Lung microvascular endothelial cell (primary cell): ENCODE results near the gene TMPRSS9. TPM values are rescaled to one million over a fixed set of nuclear protein-coding genes. Genes with fewer than 3 reads are reported as not detected.
"Not testable (repeated sequence)": the region's sequence is repeated elsewhere in the genome, so short reads cannot be mapped to it uniquely, and the experiment has no call there.

Experiments used
- DNase-seq, 2 donors: peaks; one replicate each; pipeline versions ENCODE4 v3.0.0 to v3.0.0-alpha.2; 2010; ENCODE audit warnings: low read depth in 2 of 2
- total RNA-seq: library from RNA; depleted of rRNA; stranded (reverse); fragments of >200 nt; gene quantifications from 2 replicates; pipeline ENCODE4 v1.2.1, GENCODE V29; 2014

TMPRSS9 gene
- total RNA-seq, 1 donor from 2014 or later = 0.20 TPM

DNA sequence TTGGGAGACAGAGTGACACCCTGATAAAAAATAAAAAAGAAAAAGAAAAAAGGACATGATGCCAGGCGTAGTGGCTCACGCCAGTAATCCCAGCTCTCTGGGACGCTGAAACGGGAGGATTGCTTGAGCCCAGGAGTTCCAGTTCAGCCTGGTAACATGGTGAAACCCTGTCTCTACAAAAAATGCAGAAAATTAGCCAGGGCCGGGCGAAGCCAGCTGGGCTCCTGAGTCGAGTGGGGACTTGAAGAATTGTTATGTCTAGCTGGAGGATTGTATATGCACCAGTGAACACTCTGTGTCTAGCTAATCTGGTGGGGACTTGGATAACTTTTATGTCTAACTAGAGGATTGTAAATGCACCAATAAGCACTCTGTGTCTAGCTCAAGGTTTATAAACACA is 32.3 kb downstream of the TMPRSS9 start:
- DNase-seq = no peak

DNA sequence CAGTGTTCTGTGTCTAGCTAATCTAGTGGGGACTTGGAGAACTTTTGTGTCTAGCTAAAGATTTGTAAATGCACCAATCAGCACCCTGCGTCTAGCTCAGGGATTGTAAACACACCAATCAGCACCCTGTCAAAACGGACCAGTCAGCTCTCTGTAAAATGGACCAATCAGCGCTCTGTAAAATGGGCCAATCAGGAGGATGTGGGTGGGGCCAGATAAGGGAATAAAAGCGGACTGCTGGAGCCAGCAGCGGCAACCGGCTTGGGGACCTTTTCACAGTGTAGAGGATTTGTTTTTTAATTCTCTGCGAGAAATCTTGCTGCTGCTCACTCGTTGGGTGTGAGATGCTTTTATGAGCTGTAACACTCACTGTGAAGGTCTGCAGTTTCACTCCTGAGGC is 32.8 kb downstream of the TMPRSS9 start:
- DNase-seq = not testable (repeated sequence)

DNA sequence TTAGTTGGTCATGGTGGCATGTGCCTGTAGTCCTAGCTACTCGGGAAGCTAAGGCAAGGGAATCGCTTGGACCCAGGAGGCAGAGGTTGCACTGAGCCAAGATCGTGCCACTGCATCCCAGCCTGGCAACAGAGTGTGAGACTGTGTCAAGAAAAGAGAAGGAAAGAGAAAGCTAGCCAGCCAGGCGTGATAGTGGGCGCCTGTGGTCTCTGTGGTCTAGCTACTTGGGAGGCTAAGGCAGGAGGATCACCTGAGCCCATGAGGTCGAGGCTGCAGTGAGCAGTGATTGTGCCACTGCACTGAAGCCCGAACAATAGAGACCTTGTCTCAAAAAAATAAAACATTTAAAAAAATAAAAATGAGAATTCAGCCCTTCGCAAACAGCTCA is 34.0 kb downstream of the TMPRSS9 start:
- no peak for DNase-seq

DNA sequence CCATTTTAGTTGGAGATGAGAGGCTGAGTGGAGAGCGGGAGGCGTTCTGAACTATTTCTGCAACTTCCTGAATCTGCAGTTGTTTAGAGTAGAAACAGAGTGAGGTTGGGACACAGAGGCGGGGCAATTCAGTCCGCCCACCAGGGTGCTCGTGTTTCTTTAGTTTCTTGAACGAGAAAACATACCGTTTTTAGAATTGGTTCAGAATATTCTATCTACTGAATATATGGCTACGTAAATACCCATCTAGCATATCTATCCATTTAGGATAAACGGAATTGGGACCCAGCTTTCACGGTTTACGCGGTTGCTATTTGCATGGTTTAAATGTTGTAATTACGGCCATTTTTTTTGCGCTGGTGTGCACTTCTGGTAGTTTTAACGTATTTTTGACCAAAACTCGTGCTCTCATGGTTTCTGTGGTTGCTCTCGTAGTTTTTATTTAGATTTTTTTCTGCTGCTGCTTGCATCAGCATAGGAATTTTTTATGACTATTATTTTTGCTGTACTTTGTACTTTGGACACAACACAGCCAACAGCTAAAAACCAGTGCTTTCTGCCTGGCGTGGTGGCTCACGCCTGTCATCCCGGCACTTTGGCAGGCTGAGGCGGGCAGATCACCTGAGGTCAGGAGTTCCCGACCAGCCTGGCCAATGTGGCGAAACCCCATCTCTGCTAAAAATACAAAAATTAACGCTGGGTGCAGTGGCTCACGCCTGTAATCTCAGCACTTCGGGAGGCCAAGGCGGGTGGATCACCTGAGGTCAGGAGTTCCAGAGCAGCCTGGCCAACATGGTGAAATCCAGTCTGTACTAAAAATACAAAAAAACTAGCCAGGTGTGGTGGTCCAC is 34.6 kb downstream of the TMPRSS9 start:
- no peak for DNase-seq

- DNase-seq = not testable (repeated sequence)
These were observed 35.3 kb downstream of the TMPRSS9 start for GRCh38 chr19:2395293-2395829.

- DNase-seq = not testable (repeated sequence)
These were observed 37.1 kb downstream of the TMPRSS9 start for GRCh38 chr19:2397173-2397572.

DNA sequence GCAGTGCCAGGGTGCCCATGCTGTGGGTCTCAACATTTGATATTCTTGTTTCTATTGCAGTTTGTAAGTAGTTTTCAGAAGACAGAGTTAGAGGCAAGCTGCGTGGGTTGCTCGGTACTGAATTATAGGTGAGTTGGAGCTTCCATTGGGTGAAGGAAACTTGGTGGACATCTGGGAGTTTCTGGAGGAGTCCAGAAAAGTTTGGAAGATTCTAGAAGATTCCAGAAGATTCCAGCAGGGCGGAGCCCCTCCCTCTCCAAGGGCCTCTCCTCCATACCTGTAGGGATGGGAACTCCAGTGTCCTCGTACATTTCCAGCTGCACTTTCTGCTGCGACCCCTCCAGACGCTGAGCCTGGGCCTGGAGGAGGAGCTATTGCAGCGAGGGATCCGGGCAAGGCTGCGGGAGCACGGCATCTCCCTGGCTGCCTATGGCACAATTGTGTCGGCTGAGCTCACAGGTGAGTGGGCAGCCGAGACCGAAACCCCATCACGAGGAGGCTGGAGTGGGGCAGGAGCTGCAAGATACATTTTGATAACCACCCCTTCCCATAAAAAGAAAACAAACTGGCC is 38.8 kb downstream of the TMPRSS9 start:
- DNase-seq = no peak

DNA sequence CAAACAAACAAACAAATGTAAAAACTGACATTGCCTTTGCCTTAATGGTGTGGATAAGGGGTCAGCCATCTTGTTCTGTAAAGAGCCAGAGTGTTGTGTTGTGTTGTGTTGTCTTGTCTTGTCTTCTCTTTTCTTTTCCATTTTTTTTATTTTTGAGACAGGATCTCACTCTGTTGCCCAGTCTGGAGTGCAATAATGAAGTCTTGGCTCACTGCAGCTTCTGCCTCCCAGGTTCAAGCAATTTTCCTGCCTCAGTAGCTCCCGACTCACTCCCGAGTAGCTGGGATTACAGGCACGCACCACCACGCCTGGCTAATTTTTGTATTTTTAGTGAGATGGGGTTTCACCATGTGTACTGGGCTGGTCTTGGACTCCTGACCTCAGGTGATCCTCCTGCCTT is 39.5 kb downstream of the TMPRSS9 start:
- no peak for DNase-seq

DNA sequence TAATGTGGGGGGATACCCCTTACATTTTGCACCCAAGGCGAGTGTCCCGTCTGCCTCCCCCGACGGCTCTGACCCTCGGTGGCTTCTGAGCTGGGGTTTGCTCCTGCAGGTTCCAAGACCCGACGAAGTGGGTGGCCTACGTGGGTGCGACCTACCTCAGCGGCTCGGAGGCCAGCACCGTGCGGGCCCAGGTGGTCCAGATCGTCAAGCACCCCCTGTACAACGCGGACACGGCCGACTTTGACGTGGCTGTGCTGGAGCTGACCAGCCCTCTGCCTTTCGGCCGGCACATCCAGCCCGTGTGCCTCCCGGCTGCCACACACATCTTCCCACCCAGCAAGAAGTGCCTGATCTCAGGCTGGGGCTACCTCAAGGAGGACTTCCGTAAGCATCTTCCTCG is 48.2 kb downstream of the TMPRSS9 start:
- no peak for DNase-seq

DNA sequence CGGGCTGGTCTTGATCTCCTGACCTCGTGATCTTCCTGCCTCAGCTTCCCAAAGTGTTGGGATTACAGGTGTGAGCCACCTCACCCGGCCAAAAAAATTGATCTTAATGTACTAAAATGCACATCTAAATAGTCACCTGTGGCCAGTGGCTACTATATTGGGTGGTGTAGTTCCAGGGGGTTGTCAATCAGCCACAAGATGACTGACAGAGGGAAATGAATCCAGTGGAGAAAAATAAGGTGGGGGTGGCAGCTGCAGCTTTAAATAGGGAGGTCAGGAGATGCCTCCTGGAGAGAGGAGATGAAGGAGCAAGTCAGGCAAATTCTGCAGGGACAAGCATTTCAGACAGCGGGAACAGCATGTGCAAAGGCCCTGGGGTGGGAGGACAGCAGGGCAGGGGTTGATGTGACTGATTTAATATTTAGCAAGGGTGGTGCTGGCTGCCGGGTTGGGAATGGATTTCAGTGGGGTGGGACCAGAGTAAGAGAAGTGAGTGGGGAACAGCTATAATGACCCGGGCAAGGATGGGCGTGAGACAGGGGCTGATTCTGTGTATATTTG is 49.4 kb downstream of the TMPRSS9 start:
- DNase-seq = no peak

- DNase-seq = no peak
These were observed 50.0 kb downstream of the TMPRSS9 start for GRCh38 chr19:2410023-2410422.

DNA sequence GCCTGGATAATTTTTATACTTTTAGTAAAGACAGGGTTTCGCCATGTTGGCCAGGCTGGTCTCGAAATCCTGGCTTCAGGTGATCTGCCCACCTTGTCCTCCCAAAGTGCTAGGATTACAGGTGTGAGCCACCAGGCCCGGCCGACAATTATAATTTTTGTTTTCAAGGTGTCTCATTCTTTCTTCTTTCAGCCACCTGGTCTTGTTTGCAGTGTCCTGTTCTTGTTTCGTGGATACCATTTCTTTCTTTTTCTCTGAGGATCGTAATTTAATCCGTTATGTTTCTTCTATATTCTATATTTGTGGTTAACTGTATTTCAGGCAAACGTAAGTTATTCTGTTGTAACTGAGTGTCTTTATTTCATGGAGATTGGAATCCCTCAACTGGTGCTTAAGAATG is 51.6 kb downstream of the TMPRSS9 start:
- DNase-seq = no peak

- no peak for DNase-seq
These were observed 52.4 kb downstream of the TMPRSS9 start for GRCh38 chr19:2412449-2412848.

DNA sequence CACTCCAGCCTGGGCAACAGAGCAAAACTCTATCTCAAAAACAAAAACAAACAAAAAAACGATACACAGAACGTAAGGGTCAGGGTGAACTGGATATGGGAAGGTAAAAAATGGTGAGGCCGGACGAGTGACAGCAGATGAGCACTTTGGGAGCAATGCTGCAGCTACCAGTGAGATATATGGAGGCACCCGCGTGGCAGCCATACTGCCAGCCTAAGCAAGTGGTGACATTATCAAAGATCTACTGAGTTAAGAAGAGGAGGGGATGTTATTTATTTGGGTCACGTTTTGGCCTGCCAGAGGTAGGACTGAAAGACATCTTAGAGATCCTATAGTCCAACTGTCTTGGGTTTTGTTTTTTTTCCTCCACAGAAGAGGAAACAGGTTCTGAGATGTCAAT is 53.1 kb downstream of the TMPRSS9 start:
- no peak for DNase-seq

- DNase-seq = no peak
These were observed 53.6 kb downstream of the TMPRSS9 start for GRCh38 chr19:2413629-2414028.

- no peak for DNase-seq
These were observed 55.4 kb downstream of the TMPRSS9 start for GRCh38 chr19:2415281-2415972.

GRCh38 chr19:2415973-2416319 is 55.9 kb downstream of the TMPRSS9 start:
- DNase-seq = no peak

- DNase-seq = no peak
These were observed 56.4 kb downstream of the TMPRSS9 start for GRCh38 chr19:2416321-2417097.

- DNase-seq = not testable (repeated sequence)
These were observed 57.4 kb downstream of the TMPRSS9 start for GRCh38 chr19:2417436-2417835.

- no peak for DNase-seq
These were observed 57.9 kb downstream of the TMPRSS9 start for GRCh38 chr19:2417881-2418406.

- DNase-seq = no peak
These were observed 59.7 kb downstream of the TMPRSS9 start for GRCh38 chr19:2419754-2420153.
